GM10248 (cell line): ENCODE data around the gene FMN1.

Source experiments
- CTCF ChIA-PET: fragments of 300-600 bp; sonication (Branson Sonifier 250); formaldehyde crosslinking; extraction: SDS; loops from one replicate; lab custom pipeline; 2021; ENCODE audit warnings: antibody characterized with exemption; lab: Yijun Ruan, JAX
- POLR2A ChIA-PET: fragments of 350-650 bp; sonication (Branson Sonifier 250); formaldehyde crosslinking; extraction: SDS; loops from one replicate; lab custom pipeline; 2020; ENCODE audit warnings: antibody characterized with exemption; lab: Yijun Ruan, JAX
- DNase-seq: peaks from one replicate; pipeline ENCODE4 v3.0.0; 2012; ENCODE audit errors: extremely low spot score
- TF ChIP-seq, protein P1 (sequence below): IDR thresholded peaks from 2 replicates; pipeline ENCODE4 v1.5.1; 2012; ENCODE audit warnings: mild to moderate bottlenecking, low read depth; ENCODE audit errors: extremely low read depth, missing control alignments, control extremely low read depth

The FMN1 gene, protein sequence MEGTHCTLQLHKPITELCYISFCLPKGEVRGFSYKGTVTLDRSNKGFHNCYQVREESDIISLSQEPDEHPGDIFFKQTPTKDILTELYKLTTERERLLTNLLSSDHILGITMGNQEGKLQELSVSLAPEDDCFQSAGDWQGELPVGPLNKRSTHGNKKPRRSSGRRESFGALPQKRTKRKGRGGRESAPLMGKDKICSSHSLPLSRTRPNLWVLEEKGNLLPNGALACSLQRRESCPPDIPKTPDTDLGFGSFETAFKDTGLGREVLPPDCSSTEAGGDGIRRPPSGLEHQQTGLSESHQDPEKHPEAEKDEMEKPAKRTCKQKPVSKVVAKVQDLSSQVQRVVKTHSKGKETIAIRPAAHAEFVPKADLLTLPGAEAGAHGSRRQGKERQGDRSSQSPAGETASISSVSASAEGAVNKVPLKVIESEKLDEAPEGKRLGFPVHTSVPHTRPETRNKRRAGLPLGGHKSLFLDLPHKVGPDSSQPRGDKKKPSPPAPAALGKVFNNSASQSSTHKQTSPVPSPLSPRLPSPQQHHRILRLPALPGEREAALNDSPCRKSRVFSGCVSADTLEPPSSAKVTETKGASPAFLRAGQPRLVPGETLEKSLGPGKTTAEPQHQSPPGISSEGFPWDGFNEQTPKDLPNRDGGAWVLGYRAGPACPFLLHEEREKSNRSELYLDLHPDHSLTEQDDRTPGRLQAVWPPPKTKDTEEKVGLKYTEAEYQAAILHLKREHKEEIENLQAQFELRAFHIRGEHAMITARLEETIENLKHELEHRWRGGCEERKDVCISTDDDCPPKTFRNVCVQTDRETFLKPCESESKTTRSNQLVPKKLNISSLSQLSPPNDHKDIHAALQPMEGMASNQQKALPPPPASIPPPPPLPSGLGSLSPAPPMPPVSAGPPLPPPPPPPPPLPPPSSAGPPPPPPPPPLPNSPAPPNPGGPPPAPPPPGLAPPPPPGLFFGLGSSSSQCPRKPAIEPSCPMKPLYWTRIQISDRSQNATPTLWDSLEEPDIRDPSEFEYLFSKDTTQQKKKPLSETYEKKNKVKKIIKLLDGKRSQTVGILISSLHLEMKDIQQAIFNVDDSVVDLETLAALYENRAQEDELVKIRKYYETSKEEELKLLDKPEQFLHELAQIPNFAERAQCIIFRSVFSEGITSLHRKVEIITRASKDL (N-terminal part only)

GRCh38 chr15:33194704-33195670, at the start of gene FMN1:
Gene FMN1, minus strand, starts transcription at chr15:33194714. Its CDS starts 39,800 bp downstream, at chr15:33154914.
- POLR2A ChIA-PET = interaction anchor here (0.5 kb wide), 1 partner anchor 437 kb away, joined by 6 read pairs; no protein-coding TSS in a partner anchor

DNA sequence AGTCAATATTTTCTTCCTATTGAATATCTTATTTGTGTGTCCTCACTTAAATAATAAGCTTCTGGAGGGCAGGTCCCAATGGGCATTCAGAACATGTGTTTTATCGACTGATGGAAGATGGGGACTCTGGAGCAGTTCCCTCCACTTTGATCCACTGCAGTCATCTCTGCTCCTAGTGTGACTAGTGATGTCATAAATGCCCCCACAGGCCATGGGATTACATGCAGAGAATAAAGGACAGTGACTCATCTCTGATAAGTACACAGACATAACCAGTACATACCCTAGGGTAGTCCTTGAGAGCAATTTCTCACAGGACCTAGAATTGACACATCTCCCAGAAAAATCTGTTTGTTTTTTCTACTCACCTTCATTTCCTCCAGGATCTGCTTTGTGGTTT, 49.4 kb upstream of the FMN1 start:
- ChIA-PET POLR2A (no interaction called here), CTCF (no interaction called here)
- no peak for DNase-seq
- TF ChIP-seq, protein P1, sequence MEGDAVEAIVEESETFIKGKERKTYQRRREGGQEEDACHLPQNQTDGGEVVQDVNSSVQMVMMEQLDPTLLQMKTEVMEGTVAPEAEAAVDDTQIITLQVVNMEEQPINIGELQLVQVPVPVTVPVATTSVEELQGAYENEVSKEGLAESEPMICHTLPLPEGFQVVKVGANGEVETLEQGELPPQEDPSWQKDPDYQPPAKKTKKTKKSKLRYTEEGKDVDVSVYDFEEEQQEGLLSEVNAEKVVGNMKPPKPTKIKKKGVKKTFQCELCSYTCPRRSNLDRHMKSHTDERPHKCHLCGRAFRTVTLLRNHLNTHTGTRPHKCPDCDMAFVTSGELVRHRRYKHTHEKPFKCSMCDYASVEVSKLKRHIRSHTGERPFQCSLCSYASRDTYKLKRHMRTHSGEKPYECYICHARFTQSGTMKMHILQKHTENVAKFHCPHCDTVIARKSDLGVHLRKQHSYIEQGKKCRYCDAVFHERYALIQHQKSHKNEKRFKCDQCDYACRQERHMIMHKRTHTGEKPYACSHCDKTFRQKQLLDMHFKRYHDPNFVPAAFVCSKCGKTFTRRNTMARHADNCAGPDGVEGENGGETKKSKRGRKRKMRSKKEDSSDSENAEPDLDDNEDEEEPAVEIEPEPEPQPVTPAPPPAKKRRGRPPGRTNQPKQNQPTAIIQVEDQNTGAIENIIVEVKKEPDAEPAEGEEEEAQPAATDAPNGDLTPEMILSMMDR = no peak

More at GRCh38 chr15:33194704-33195670, at the start of gene FMN1:
- CTCF ChIA-PET = no interaction called here
- DNase-seq = peak; percentile 81
- TF ChIP-seq, protein P1 = no peak

DNA sequence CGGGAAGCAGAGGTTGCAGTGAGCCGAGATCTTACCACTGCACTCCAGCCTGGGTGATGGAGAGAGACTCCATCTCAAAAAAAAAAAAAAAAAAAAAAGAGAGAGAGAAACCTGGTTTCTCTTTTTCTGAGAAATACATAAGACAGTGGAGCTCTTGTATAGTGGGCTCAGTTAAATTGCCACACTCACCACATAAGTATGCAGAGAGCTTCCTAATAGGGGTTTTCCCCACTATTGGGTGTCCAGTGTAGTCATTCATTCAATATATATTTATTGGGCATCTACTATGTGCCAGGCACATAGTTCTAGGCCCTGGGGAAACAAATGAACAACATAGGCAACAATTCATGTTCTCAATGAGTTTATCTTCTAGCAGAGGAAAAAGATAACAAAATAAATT, 48.9 kb upstream of the FMN1 start:
- ChIA-PET POLR2A (no interaction called here), CTCF (no interaction called here)
- DNase-seq = no peak
- TF ChIP-seq, protein P1 = no peak

GRCh38 chr15:33242669-33243191, 48.2 kb upstream of the FMN1 start:
- ChIA-PET CTCF (no interaction called here), POLR2A (no interaction called here)
- TF ChIP-seq, protein P1 = no peak
- DNase-seq = no peak

- POLR2A ChIA-PET = no interaction called here
- CTCF ChIA-PET = no interaction called here
- TF ChIP-seq, protein P1 = no peak
- DNase-seq = no peak
Measured at GRCh38 chr15:33242165-33242564, 47.7 kb upstream of the FMN1 start.
